ENCODE measurements around the gene RAD51B.

RAD51B gene

GRCh38 chr14:68357777-68358176 is 538.2 kb downstream of the RAD51B start:
- no peak for DNase-seq (ENCODE audit: low read depth)
- no peak overlapping the region for H3K4me3 ChIP-seq (ENCODE audit: low read length)
- no peak for TF ChIP-seq CTCF (conservative IDR thresholded peaks at IDR 0.05; ENCODE audit: low read depth, low read length)

- no peak overlapping the region for H3K4me3 ChIP-seq (ENCODE audit: low read length)
- DNase-seq (ENCODE audit: low read depth): no peak
- no peak for TF ChIP-seq CTCF (conservative IDR thresholded peaks at IDR 0.05; ENCODE audit: low read depth, low read length)
Observed at GRCh38 chr14:68358500-68358899, 538.9 kb downstream of the RAD51B start.

GRCh38 chr14:68359022-68359836 is 539.6 kb downstream of the RAD51B start:
- DNase-seq (ENCODE audit: low read depth): no peak
- no peak for TF ChIP-seq CTCF (conservative IDR thresholded peaks at IDR 0.05; ENCODE audit: low read depth, low read length)
- H3K4me3 ChIP-seq (ENCODE audit: low read length): no peak overlapping the region

GRCh38 chr14:68359837-68360552 is 540.4 kb downstream of the RAD51B start:
- no peak for TF ChIP-seq CTCF (conservative IDR thresholded peaks at IDR 0.05; ENCODE audit: low read depth, low read length)
- DNase-seq (ENCODE audit: low read depth): peak; percentile 63
- H3K4me3 ChIP-seq (ENCODE audit: low read length): no peak overlapping the region

GRCh38 chr14:68361231-68361630 is 541.7 kb downstream of the RAD51B start:
- no peak for DNase-seq (ENCODE audit: low read depth)
- no peak overlapping the region for H3K4me3 ChIP-seq (ENCODE audit: low read length)
- TF ChIP-seq CTCF (conservative IDR thresholded peaks at IDR 0.05; ENCODE audit: low read depth, low read length): no peak

GRCh38 chr14:68362846-68363245 is 543.3 kb downstream of the RAD51B start:
- no peak for DNase-seq (ENCODE audit: low read depth)
- H3K4me3 ChIP-seq (ENCODE audit: low read length): no peak overlapping the region
- no peak for TF ChIP-seq CTCF (conservative IDR thresholded peaks at IDR 0.05; ENCODE audit: low read depth, low read length)

GRCh38 chr14:68363466-68363842 is 543.9 kb downstream of the RAD51B start:
- peak; percentile 16 for TF ChIP-seq CTCF (conservative IDR thresholded peaks at IDR 0.05; ENCODE audit: low read depth, low read length)
- DNase-seq (ENCODE audit: low read depth): no peak

More at GRCh38 chr14:68363466-68363842, 543.9 kb downstream of the RAD51B start:
- no peak overlapping the region for H3K4me3 ChIP-seq (ENCODE audit: low read length)
